ENCODE results near the gene APOC3. TPM values are rescaled to one million over a fixed set of nuclear protein-coding genes. Genes with fewer than 3 reads are reported as not detected.

The APOC3 gene
- total RNA-seq, 1 experiment from 2014 or later = not detected

GRCh38 chr11:116794851-116795250 is 34.9 kb upstream of the APOC3 start:
- Mint-ChIP-seq H3K4me1 (peaks cover 9 to 19% of the 10 kb centered on the region in 2 experiments), H3K27me3 (ENCODE audit: low read depth) (peaks cover 9% of the 10 kb centered on the region), H3K36me3 (ENCODE audit: insufficient read depth in 1 of 3, low read depth in 3 of 3) (no peaks in the 10 kb centered on the region), H3K4me3 (no peak overlapping the region), H3K27ac (no peak overlapping the region), H3K9me3 (no peaks in the 10 kb centered on the region)
- Histone ChIP-seq H3K56ac (ENCODE audit: insufficient read length, low read depth, low read length) (no peak overlapping the region), H3K9me3 (ENCODE audit: control insufficient read depth, low read depth, low read length) (no peaks in the 10 kb centered on the region), H3K18ac (ENCODE audit: insufficient read length, low read depth, low read length) (no peak overlapping the region), H3K27me3 (ENCODE audit: insufficient read depth, low read length) (no peaks in the 10 kb centered on the region), H3K14ac (ENCODE audit: insufficient read depth, low read length) (no peak overlapping the region), H4K91ac (ENCODE audit: insufficient read length, low read depth, low read length) (no peak overlapping the region), H3K4me2 (ENCODE audit: insufficient read depth, insufficient read length, low read length) (no peak overlapping the region), H2BK12ac (ENCODE audit: insufficient read length, low read depth, low read length) (no peak overlapping the region), H3K9ac (ENCODE audit: extremely low read depth, insufficient read length, low read length) (no peak overlapping the region), H3K23me2 (ENCODE audit: insufficient read length, low read depth, low read length, poor library complexity, severe bottlenecking) (no peaks in the 10 kb centered on the region), H2AK5ac (ENCODE audit: insufficient read length, low read length) (no peak overlapping the region), H3K4me1 (ENCODE audit: insufficient read depth, low read length) (no peaks in the 10 kb centered on the region; the same call in 1 of the 2 replicates), H3K27ac (ENCODE audit: insufficient read length, low read depth, low read length) (no peak overlapping the region), H2AFZ (ENCODE audit: low read length) (no peak overlapping the region), H2BK20ac (ENCODE audit: low read depth, low read length, poor library complexity, severe bottlenecking) (no peak overlapping the region), H4K20me1 (ENCODE audit: control insufficient read depth, insufficient read depth, insufficient read length) (no peaks in the 10 kb centered on the region), H3K23ac (ENCODE audit: insufficient read length, low read depth, low read length) (no peak overlapping the region), H2BK5ac (ENCODE audit: insufficient read length, low read length) (no peak overlapping the region), H3K79me1 (ENCODE audit: insufficient read depth, low read depth, low read length, poor library complexity, severe bottlenecking) (no peaks in the 10 kb centered on the region), H3K79me2 (ENCODE audit: insufficient read depth, low read length) (no peaks in the 10 kb centered on the region), H2BK120ac (ENCODE audit: low read depth, low read length, poor library complexity, severe bottlenecking) (no peak overlapping the region), H2BK15ac (ENCODE audit: low read depth, low read length) (no peak overlapping the region), H4K8ac (replicated peaks; ENCODE audit: insufficient read length, low read depth, low read length) (no peak overlapping the region), H3K4ac (ENCODE audit: low read depth, low read length) (no peak overlapping the region), H3T11ph (ENCODE audit: low read length) (no peak overlapping the region), H4K5ac (ENCODE audit: insufficient read length, low read depth, low read length) (no peak overlapping the region)
- DNase-seq = no peak
- no CpG with 5 or more reads among the region's 2 CpGs for WGBS (ENCODE audit: extremely low coverage, insufficient read length, low lambda C conversion rate)
- TF ChIP-seq CTCF (conservative IDR thresholded peaks at IDR 0.05) = no peak
